ENCODE measurements around the gene PCBP3.
"Not testable (repeated sequence)": the region's sequence is repeated elsewhere in the genome, so short reads cannot be mapped to it uniquely, and the experiment has no call there.

The PCBP3 gene

DNA sequence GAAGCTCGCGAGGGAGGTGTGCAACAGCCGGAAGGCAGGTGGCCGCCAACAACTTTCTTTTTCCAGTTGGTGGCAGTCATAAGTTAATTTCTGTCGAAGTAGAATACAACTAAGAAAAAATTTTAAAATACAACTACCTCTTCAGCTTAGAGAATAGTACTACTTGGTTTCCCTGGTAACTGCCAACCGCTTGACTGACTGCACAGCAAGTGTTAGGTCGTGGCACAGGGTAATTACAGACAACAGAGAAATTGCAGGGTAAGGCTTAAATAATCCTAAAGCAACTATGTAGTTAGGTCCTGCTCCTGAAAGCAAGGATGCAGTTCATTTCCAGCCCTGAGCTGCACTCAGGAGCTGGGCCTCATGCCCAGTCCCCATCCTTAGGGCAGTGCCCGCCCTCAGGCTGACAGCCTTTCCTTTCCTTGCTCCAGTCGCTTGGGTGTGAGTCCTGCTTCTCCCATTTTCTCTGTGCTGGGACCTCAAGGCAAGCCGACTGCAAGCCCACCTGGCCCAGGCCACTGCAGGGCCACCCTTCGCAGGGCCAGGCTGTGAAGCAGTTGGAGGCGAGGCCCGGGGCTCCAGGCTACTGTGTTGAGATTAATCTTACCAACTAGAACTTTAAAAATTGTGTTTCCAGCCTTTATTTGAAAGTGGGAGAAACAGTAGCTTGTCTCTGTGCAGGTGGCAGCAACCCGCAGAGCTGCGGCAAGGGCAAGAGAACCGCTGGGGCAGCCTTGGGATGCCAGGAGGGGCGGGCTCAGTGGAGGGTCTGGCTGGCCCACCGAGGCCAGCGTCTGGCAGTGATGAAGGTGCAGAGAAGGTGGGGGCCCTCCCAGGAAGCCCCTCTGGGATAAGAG is 148.3 kb downstream of the PCBP3 start:
- DNase-seq, result no peak

GRCh38 chr21:45792682-45793383 is 149.3 kb downstream of the PCBP3 start:
- DNase-seq, result no peak

DNA sequence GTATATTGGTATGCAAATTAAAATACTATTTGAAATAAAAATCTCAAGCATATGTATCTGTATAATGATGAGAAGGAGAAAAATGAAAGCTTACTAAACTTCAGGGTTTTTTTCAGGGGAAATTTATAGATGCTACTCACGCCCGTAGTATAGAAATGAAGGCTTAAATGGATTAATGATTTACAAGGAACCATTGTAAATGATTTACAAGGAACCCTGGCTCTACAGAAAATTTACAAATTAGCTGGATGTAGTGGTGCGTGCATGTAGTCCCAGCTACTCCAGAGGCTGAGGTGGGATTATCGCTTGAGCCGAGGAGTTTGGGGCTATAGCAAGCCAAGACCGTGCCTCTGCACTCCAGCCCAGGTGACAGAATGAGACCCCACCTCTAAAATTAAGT is 150.5 kb downstream of the PCBP3 start:
- no peak for DNase-seq

DNA sequence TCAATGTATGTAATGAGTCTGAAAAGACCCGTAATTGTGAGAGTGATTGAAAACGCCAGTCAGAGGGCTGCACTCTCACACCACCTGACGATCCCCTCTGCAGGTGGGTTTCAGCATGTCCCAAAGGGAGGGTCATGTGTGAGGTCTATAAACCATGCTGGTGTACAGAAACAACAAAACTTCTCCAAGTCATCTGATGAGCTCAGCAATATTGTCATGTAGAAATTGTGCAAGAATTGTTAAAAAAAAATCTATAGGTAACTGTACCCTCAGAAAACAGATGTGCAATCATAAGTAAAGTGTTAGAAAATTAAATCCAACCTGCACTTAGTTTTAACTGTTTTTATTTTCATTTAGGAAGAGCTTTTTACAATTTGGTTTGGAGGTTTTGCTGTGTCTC is 152.5 kb downstream of the PCBP3 start:
- no peak for DNase-seq

- no peak for DNase-seq
Observed at GRCh38 chr21:45797338-45797737, 153.8 kb downstream of the PCBP3 start.

GRCh38 chr21:45799765-45800338 is 156.3 kb downstream of the PCBP3 start:
- DNase-seq, result no peak

- no peak for DNase-seq
Observed at GRCh38 chr21:45800339-45801080, 157.0 kb downstream of the PCBP3 start.

- DNase-seq, result no peak
Observed at GRCh38 chr21:45801129-45801964, 157.8 kb downstream of the PCBP3 start.

DNA sequence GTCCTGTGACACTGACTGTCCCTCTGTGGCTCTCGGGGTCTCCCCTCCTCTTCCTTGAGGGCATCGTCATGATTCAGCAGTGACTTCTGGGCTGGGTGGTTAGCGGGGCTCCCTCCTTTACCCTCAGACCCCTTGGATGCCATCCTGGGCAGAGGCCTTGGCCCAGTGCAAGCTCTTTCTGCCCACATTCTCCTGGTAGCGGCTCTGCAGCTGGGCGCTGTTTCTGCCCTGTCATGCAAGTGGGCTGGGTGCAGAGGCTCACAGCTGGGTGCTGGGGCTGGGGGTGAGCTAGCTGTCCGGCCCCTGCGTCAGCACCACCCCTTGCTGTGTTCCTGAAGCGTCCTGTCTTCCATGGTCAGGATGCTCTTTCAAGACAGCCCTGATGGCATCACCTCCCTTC is 158.5 kb downstream of the PCBP3 start:
- DNase-seq, result no peak

- DNase-seq, result no peak
Observed at GRCh38 chr21:45802425-45802824, 158.9 kb downstream of the PCBP3 start.

GRCh38 chr21:45802956-45803617 is 159.6 kb downstream of the PCBP3 start:
- DNase-seq, result no peak

DNA sequence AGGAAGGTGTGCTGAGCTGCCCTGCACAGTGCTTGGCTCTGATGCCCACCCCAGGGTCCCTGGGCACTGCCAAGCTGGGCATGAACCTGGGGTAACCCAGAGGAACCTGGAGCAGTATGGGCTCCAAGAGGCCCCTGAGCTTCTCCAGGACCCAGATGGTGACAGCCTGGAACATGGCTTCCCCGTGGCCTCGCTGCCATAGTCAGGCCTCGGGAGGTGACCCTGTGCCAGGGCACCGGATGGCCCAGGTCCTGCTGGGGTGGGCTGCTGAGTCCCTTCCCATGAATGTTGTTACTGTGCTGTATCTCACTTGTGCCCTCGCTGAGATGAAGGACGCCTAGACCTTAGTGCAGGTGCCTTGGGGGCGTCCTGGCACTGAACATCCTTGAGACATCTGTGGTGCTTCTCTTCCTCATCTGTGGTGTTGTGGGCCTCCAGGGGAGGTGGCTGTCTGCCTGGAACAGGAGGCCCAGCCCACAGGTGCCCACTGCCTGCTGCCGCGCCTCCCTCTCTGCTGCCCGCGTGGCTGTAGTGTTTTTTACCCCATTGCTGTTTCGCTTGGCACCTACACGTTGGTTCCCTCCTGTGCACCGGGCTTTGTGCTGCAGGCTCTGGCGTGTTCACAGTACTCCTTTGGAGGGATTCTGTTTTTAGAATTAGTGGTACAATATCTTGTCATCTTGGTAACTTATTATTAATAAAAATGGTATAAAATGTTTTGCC is 160.3 kb downstream of the PCBP3 start:
- DNase-seq, result no peak

- no peak for DNase-seq
Observed at GRCh38 chr21:45804809-45805313, 161.3 kb downstream of the PCBP3 start.

DNA sequence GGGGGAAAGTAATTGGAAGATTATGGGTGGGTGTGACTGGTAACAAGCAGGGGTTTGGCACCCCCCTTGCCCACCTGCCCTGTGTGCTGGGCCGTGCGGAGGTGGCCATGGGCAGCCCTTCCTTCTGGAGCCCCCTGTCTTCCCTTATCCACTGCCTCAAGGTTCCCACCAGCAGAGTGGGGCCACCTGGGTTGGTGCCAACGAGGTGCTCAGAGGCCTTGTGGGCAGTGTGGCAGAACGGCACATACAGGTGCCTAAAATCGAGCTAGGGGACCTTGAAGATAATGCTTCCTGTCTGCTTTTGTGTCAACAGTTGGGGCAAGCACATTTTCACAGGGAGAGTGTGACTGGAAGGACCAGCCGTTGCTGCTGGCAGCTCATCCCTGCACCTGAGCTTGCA is 161.8 kb downstream of the PCBP3 start:
- no peak for DNase-seq

DNA sequence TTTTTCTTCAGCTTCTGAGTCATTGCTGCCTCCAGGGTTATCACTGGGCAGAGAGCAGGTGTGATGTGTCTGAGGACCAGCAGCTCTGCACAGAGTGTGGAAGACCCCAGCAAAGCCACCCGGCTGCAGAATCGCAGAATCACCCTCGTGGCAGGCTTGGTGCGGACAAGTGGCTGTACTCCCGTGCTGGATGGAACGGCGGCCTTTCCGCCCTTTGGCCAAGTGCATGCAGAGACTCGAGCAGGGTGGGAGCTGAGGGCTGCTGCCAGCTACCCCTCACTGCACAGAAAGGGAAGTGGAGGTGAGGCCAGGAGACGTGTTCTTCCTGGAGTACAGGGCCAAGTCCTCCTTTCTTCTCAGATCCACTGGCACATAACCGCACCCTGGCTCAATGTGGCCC is 162.5 kb downstream of the PCBP3 start:
- no peak for DNase-seq

- not testable (repeated sequence) for DNase-seq
Observed at GRCh38 chr21:45808663-45809062, 165.1 kb downstream of the PCBP3 start.

- DNase-seq, result no peak
Observed at GRCh38 chr21:45809421-45809820, 165.9 kb downstream of the PCBP3 start.

GRCh38 chr21:45811136-45811535 is 167.6 kb downstream of the PCBP3 start:
- no peak for DNase-seq

DNA sequence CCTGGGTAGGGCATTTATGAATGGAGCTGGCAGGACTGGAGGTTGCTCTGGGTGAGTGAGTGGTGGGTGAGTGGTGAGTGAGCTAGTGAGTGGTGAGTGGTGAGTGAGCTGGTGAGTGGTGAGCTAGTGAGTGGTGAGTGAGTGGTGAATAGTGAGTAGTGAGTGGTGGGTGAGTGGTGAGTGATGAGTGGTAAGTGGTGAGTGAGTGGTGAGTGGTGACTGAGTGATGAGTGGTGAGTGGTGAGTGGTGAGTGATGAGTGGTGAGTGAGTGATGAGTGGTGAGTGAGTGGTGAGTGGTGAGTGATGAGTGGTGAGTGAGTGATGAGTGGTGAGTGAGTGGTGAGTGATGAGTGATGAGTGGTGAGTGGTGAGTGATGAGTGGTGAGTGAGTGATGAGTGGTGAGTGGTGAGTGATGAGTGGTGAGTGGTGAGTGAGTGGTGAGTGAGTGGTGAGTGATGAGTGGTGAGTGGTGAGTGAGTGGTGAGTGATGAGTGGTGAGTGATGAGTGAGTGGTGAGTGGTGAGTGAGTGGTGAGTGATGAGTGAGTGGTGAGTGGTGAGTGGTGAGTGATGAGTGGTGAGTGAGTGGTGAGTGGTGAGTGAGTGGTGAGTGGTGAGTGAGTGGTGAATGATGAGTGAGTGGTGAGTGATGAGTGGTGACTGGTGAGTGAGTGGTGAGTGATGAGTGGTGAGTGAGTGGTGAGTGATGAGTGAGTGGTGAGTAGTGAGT is 170.8 kb downstream of the PCBP3 start:
- not testable (repeated sequence) for DNase-seq

DNA sequence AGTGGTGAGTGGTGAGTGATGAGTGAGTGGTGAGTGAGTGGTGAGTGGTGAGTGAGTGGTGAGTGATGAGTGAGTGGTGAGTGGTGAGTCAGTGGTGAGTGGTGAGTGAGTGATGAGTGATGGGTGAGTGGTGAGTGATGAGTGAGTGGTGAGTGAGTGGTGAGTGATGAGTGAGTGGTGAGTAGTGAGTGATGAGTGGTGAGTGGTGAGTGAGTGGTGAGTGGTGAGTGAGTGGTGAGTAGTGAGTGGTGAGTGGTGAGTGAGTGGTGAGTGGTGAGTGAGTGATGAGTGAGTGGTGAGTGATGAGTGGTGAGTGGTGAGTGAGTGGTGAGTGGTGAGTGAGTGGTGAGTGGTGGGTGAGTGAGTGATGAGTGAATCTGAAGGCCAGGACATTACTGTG is 172.3 kb downstream of the PCBP3 start:
- not testable (repeated sequence) for DNase-seq
